ENCODE data around the gene TBC1D4. TPM values are rescaled to one million over a fixed set of nuclear protein-coding genes. Genes with fewer than 3 reads are reported as not detected.

The TBC1D4 gene
- total and polyA plus RNA-seq, 9 of the 15 experiments (the other 6 are each of a cell fraction or from before 2014, with no cell fraction given): 2.8 to 12.3 (median 7.0) TPM

DNA sequence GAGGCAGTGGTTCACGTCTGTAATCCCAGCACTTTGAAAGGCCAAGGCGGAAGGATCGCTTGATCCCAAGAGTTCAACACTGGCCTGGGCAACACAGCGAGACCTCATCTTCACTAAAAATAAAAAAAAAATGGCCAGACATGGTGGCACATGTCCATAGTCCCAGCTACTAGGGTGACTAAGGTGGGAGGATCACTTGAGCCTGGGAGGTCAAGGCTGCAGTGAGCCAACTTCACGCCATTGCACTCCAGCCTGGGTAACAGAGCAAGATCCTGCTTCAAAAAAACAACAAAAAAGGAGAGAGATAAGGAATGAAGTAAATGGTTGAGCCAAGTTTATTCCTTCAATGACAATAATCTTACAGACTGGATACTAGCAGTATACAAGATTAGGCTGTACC lies 21.3 kb downstream of the TBC1D4 start:
- no peaks in the 10 kb centered on the region for H3K9me1 ChIP-seq (ENCODE audit: control insufficient read depth, insufficient read depth, low read length)
- TF ChIP-seq, protein P1, sequence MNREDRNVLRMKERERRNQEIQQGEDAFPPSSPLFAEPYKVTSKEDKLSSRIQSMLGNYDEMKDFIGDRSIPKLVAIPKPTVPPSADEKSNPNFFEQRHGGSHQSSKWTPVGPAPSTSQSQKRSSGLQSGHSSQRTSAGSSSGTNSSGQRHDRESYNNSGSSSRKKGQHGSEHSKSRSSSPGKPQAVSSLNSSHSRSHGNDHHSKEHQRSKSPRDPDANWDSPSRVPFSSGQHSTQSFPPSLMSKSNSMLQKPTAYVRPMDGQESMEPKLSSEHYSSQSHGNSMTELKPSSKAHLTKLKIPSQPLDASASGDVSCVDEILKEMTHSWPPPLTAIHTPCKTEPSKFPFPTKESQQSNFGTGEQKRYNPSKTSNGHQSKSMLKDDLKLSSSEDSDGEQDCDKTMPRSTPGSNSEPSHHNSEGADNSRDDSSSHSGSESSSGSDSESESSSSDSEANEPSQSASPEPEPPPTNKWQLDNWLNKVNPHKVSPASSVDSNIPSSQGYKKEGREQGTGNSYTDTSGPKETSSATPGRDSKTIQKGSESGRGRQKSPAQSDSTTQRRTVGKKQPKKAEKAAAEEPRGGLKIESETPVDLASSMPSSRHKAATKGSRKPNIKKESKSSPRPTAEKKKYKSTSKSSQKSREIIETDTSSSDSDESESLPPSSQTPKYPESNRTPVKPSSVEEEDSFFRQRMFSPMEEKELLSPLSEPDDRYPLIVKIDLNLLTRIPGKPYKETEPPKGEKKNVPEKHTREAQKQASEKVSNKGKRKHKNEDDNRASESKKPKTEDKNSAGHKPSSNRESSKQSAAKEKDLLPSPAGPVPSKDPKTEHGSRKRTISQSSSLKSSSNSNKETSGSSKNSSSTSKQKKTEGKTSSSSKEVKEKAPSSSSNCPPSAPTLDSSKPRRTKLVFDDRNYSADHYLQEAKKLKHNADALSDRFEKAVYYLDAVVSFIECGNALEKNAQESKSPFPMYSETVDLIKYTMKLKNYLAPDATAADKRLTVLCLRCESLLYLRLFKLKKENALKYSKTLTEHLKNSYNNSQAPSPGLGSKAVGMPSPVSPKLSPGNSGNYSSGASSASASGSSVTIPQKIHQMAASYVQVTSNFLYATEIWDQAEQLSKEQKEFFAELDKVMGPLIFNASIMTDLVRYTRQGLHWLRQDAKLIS (CRISPR knock-in tag; IDR thresholded peaks at IDR 0.05): no peak
- TF ChIP-seq ETV1 (tag; conservative IDR thresholded peaks at IDR 0.05; ENCODE audit: low read depth) (no peak), NFYB (IDR thresholded peaks at IDR 0.05; ENCODE audit: extremely low read depth, insufficient read length) (no peak), MYNN (IDR thresholded peaks at IDR 0.05) (no peak), MYNN (CRISPR knock-in tag; IDR thresholded peaks at IDR 0.05) (no peak), GATAD2B (IDR thresholded peaks at IDR 0.05; ENCODE audit: borderline replicate concordance) (no peak)
- TF ChIP-seq, protein P2, sequence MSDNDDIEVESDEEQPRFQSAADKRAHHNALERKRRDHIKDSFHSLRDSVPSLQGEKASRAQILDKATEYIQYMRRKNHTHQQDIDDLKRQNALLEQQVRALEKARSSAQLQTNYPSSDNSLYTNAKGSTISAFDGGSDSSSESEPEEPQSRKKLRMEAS (CRISPR knock-in tag; IDR thresholded peaks at IDR 0.05): no peak
- H3K4me1 ChIP-seq (replicated peaks in 1 of 2; ENCODE audit: control insufficient read depth in 2 of 2, insufficient read depth in 2 of 2, low read length in 2 of 2): no peaks in the 10 kb centered on the region
- no peak overlapping the region for H3K27ac ChIP-seq (ENCODE audit: extremely low read depth, low read depth, low read length)
- H3K9me3 ChIP-seq (replicated peaks; ENCODE audit: control insufficient read depth, insufficient read depth, low read depth, low read length): no peaks in the 10 kb centered on the region
- BruUV-seq (replicated peaks): no TSS peak
- ChIA-PET POLR2A (no interaction called here), CTCF (ENCODE audit: low intra/inter-chr PET ratio) (no interaction called here)
- H3K36me3 ChIP-seq (ENCODE audit: control insufficient read depth, insufficient read depth, low read length): no peaks in the 10 kb centered on the region
- ATAC-seq: no peak
- 44% methylated on average over 5 of the region's 5 CpGs for WGBS (ENCODE audit: insufficient coverage, low coverage, missing lambda C conversion rate)
- H3K4me2 ChIP-seq (ENCODE audit: insufficient read depth, low read length): no peak overlapping the region
- H2AFZ ChIP-seq (ENCODE audit: low read depth, low read length): no peak overlapping the region
- H3K4me3 ChIP-seq: no peak overlapping the region
- in situ Hi-C loops (cut with MboI): no loop called here
- no peaks in the 10 kb centered on the region; the same call in 2 of the 3 replicates for H3K79me2 ChIP-seq (ENCODE audit: control insufficient read depth, insufficient read depth, low read length)
- no peak for DNase-seq (ENCODE audit: extremely low read depth in 1 of 4, low spot score in 3 of 4)
- no peak for FAIRE-seq
- no peaks in the 10 kb centered on the region for H3K27me3 ChIP-seq (ENCODE audit: control insufficient read depth in 2 of 2, insufficient read depth in 2 of 2, low read length in 2 of 2)
- intact Hi-C loops (cut with micrococcal nuclease): no loop called here
- H3K9ac ChIP-seq (ENCODE audit: insufficient read depth in 1 of 2, low read depth in 2 of 2, low read length in 2 of 2): no peak overlapping the region
- no peaks in the 10 kb centered on the region for H4K20me1 ChIP-seq (replicated peaks; ENCODE audit: control insufficient read depth, insufficient read depth, low read length)

All from K562 (cell line).